Measurements from ENCODE around the gene FBXO31.

Gene FBXO31

GRCh38 chr16:87383505-87384161 is at the start of gene FBXO31:
FBXO31 (minus strand) TSS chr16:87383776; CDS start chr16:87383744, 32 bp downstream.
- peak; percentile 89 for DNase-seq

DNA sequence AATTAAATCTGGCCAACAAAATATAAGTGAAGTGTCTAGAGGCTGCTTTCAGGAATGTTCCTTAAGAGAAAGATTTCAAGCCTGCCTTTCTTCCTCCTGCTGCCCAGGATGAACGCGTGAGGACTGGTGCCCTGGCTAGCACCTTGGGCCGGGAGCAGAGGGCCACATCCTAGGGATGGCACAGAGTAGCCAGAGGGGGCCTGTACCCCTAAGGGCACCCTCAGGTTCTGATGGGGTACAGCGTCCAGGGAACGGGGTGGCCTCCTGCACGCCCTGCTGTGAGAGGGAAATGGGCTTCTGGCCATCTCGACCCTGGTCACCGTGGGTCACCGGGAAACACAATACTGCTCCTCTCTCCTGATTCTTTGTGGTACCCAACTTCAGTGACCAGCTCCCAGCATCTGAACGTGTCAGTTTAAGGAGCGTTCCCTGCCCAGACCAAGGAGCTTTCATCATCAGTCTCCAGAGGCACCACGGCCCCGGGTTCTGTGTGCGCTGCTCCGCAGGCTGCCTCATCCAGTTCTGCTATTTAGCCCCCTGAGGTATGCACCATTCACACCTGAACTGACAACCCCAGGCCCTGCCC is 48.8 kb upstream of the FBXO31 start:
- no peak for DNase-seq

DNA sequence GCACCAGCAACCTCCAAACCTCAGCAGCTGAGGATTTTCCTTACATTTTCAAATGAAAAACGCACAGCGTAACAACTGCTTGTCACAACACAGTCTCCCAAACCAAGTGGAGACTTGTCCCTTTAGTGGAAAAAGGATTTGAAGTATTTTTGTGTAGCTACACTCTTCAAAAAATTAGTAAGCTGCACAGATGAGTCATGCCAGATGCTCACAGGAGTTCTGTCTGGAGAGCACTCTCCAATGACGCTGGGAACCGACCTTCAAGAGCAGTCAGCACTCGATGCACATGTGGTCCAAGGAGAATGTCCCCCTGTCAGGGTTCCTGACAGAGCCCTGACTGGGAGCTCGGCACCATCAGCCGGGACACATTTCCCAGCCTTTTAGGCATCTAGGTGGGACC is 48.4 kb upstream of the FBXO31 start:
- DNase-seq: no peak

DNA sequence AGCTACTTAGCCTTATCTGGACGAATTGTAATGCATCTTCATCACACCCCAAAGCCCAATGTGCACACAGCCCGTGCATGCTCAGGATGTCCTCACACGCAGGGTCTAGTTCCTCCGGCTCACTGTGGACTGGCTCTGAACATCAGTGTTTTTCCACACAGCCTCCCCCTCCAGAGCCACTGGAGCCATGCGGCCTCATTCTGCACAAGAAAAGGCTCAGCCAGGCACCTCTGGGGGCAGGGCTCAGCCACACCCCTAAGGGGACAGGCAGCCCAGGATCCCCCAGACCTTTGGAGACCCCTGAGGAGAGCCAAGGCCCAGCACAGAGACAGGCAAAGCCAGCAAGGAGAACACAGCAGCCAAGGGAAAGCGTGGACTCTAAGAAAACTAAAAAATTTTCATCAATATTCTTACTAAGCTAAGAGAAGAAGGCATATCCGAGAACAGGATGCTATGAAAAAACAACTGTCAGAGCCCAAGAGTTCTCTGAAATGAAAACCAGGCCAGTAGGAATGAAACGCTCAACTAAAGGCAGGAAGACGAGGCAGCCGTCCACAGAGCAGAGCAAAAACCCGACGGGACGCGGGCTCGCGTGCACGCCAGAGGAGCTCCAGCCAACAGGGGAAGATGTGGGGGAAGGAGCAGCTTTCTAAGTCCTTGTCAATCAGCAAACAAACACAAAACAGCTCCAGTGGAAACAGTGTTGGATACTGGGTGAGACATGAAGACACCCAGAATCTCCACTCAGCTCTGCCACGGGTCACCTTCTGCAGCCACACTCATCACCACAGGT is 43.0 kb upstream of the FBXO31 start:
- no peak for DNase-seq

DNA sequence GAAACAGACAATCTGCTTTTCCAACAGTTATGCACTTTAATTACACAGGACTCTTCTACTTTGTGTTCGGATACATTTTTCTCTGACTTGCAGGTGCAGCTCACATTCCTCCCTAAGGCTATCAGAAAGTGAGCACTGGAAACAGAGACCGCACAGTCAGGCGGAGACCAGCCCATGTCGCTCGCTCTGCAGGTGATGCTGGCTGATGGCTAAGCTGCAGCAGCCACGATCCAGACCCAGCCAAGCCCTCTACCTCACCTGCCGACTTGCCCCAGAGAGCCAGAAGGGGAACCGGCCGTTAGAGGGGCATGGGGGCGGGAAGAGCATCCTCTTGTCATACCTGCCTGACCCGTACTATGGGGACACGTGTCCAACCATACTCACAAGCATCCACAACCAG is 42.4 kb upstream of the FBXO31 start:
- DNase-seq: no peak

GRCh38 chr16:87424266-87424665 is 40.7 kb upstream of the FBXO31 start:
- DNase-seq: no peak

GRCh38 chr16:87423429-87423828 is 39.9 kb upstream of the FBXO31 start:
- no peak for DNase-seq

GRCh38 chr16:87422106-87422505 is 38.5 kb upstream of the FBXO31 start:
- DNase-seq: no peak

GRCh38 chr16:87421003-87421912 is 37.7 kb upstream of the FBXO31 start:
- DNase-seq: no peak

- no peak for DNase-seq
Measured at GRCh38 chr16:87420026-87421002, 36.7 kb upstream of the FBXO31 start.

GRCh38 chr16:87418644-87419043 is 35.1 kb upstream of the FBXO31 start:
- DNase-seq: no peak

GRCh38 chr16:87418216-87418615 is 34.6 kb upstream of the FBXO31 start:
- DNase-seq: no peak

- DNase-seq: no peak
Measured at GRCh38 chr16:87417528-87417910, 33.9 kb upstream of the FBXO31 start.

- no peak for DNase-seq
Measured at GRCh38 chr16:87416826-87417527, 33.4 kb upstream of the FBXO31 start.

GRCh38 chr16:87415441-87415840 is 31.9 kb upstream of the FBXO31 start:
- no peak for DNase-seq

GRCh38 chr16:87414251-87414680 is 30.7 kb upstream of the FBXO31 start:
- no peak for DNase-seq

DNA sequence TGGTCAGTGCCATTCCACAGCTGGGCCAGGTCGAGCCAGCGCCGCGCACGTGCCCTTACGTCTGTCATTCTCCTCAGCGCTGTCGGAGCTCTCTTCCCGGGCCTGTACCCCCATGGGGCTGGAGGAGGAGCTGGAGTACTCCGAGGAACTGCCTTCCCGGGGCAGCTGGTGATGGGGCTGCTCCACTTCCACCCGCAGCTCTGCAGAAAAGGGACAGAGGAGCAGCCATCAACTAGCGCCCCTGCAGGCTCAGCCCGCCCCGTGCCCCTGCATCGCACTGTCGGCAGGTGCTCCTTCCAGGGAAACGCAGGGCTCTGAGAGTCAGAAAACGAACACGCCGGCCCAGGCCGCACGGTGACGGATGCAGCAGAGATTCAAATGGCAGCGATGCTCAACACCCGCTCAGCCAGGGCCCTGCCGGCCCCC is 29.4 kb upstream of the FBXO31 start:
- DNase-seq: no peak

DNA sequence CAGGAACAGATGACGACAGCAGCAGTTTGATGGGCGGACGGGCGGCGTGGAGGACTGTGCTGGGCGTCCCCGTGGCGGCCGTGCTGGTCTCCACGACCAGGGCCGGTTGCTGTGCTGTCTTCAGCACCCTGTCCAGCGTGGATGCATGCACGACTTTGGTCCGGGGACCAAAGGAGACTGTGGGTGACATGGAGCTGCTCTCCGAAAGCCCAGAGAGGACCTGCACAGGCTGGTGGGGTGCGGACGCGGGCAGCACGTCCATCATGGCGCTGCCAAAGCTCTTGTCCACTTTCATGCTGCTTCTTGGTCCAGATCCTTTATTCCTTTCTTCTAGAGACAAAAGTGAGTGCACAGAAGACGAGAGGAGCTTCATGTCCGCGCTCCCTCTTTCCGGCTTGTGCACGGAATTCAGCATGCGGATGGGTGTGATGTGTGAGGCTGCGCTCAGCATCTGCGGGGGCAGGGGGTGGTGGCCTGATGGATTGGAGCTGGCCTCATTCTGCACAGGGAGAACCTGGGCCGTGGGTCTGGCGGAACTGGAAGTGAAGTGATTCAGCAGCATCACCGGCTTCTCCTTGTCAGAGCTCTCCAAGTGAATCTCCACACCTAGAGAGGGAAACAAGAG is 28.9 kb upstream of the FBXO31 start:
- DNase-seq: no peak

DNA sequence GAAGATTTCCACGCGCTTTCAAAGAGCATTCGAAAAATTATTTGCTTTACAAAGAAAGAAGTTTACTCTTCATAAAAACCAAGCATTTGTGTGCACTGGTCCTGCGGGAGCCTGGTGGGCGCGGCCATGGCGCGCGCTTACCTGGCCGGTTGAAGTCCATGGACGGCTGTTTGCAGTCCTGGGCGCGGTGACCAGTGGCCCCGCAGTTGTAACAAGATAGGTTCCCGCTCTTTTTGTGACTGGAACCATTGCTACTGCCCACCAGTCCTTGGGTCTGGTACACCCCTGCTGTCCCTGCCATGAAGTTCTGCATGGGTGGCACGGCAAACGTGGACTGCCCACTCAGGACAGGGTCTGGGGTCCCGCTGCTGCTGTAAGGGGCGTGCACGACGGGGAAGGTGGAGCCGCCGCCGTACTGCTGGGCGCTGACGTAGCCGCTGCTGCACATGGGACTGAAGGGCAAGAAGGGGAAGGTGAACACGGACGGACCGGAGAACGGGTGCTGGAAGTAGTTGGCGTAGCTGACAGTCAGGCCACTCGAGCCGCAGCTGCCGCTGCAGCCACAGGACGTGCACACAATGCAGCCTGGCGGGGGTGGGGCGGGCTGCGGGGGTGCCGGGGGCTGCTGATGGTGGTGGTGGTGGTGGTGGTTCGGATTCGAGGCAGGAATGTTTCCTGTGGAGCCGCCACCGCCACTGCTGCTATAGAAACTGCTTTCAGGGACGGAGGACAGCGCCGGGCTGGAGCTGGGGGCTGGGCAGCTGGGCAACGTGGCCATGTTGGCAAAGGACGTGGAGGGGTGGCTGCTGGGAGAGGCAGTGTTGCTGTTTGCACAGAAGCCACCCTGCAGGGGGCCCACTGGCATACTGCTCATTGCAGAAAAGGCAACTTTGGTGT is 28.0 kb upstream of the FBXO31 start:
- DNase-seq: no peak

GRCh38 chr16:87410968-87411367 is 27.4 kb upstream of the FBXO31 start:
- no peak for DNase-seq
